Muscle layer of colon (tissue), 2 donors: ENCODE measurements around the gene TMEM255A.

Experiments used
- H3K27ac ChIP-seq: one replicate; pipeline ENCODE4 v1.7.0; 2013; ENCODE audit warnings: low read depth, mild to moderate bottlenecking, low read length, moderate library complexity
- H3K27me3 ChIP-seq, 2 donors: one replicate each; pipeline ENCODE4 v1.7.0; 2013; ENCODE audit warnings: low read length in 2 of 2, mild to moderate bottlenecking in 2 of 2; ENCODE audit not compliant: insufficient read depth in 2 of 2, control insufficient read depth in 1 of 2
- H3K36me3 ChIP-seq: one replicate; pipeline ENCODE4 v1.7.0; 2013; ENCODE audit warnings: mild to moderate bottlenecking, low read length; ENCODE audit not compliant: insufficient read depth
- H3K4me1 ChIP-seq: one replicate; pipeline ENCODE4 v1.7.0; 2013; ENCODE audit warnings: mild to moderate bottlenecking, low read length; ENCODE audit not compliant: insufficient read depth
- H3K4me3 ChIP-seq, 2 donors: one replicate each; pipeline ENCODE4 v1.7.0; 2013; ENCODE audit warnings: low read length in 2 of 2, low read depth in 1 of 2, mild to moderate bottlenecking in 1 of 2, moderate library complexity in 1 of 2
- H3K9ac ChIP-seq: one replicate; pipeline ENCODE4 v1.7.0; 2013; ENCODE audit warnings: low read length
- H3K9me3 ChIP-seq: one replicate; pipeline ENCODE4 v1.7.0; 2013; ENCODE audit warnings: mild to moderate bottlenecking, low read length
- donor health status: abdominal sarcoma.
- donor health status: Adenocarcinoma of cecum.

TMEM255A gene

GRCh38 chrX:120331116-120331515 lies 19.9 kb upstream of the TMEM255A start:
- H3K27me3 ChIP-seq: peaks cover 0 to 5% of the 10 kb centered on the region in 2 donors
- H3K27ac ChIP-seq: no peak overlapping the region
- H3K9me3 ChIP-seq: no peaks in the 10 kb centered on the region
- no peaks in the 10 kb centered on the region for H3K36me3 ChIP-seq
- no peaks in the 10 kb centered on the region for H3K4me1 ChIP-seq
- no peak overlapping the region for H3K4me3 ChIP-seq
- no peak overlapping the region for H3K9ac ChIP-seq

- Histone ChIP-seq H3K4me3 (no peak overlapping the region), H3K27me3 (no peaks in the 10 kb centered on the region), H3K4me1 (no peaks in the 10 kb centered on the region), H3K9ac (no peak overlapping the region), H3K9me3 (no peaks in the 10 kb centered on the region), H3K27ac (no peak overlapping the region), H3K36me3 (no peaks in the 10 kb centered on the region)
These were observed 10.4 kb upstream of the TMEM255A start for GRCh38 chrX:120321520-120322281.

- H3K9ac ChIP-seq: no peak overlapping the region
- no peaks in the 10 kb centered on the region for H3K4me1 ChIP-seq
- H3K9me3 ChIP-seq: no peaks in the 10 kb centered on the region
- H3K36me3 ChIP-seq: no peaks in the 10 kb centered on the region
- no peak overlapping the region for H3K27ac ChIP-seq
- H3K4me3 ChIP-seq: no peak overlapping the region
- H3K27me3 ChIP-seq: peaks cover 5% of the 10 kb centered on the region in 2 donors
These were observed 7.2 kb upstream of the TMEM255A start for GRCh38 chrX:120318411-120318810.

GRCh38 chrX:120316587-120317283 lies 5.5 kb upstream of the TMEM255A start:
- peaks cover 5 to 8% of the 10 kb centered on the region in 2 donors for H3K27me3 ChIP-seq
- no peaks in the 10 kb centered on the region for H3K36me3 ChIP-seq
- H3K9me3 ChIP-seq: no peaks in the 10 kb centered on the region
- H3K4me1 ChIP-seq: no peaks in the 10 kb centered on the region
- no peak overlapping the region for H3K27ac ChIP-seq
- no peak overlapping the region for H3K4me3 ChIP-seq
- H3K9ac ChIP-seq: no peak overlapping the region

GRCh38 chrX:120315776-120316175 lies 4.5 kb upstream of the TMEM255A start:
- H3K27me3 ChIP-seq: peaks cover 5 to 17% of the 10 kb centered on the region in 2 donors
- no peaks in the 10 kb centered on the region for H3K4me1 ChIP-seq
- H3K9me3 ChIP-seq: no peaks in the 10 kb centered on the region
- no peak overlapping the region for H3K4me3 ChIP-seq
- H3K36me3 ChIP-seq: no peaks in the 10 kb centered on the region
- H3K27ac ChIP-seq: no peak overlapping the region
- H3K9ac ChIP-seq: no peak overlapping the region

GRCh38 chrX:120311727-120312063 lies 434 bp upstream of the TMEM255A start:
- Histone ChIP-seq H3K27ac (no peak overlapping the region), H3K27me3 (peaks cover 20 to 42% of the 10 kb centered on the region in 2 donors)

GRCh38 chrX:120309873-120310705 lies 1.2 kb downstream of the TMEM255A start:
- Histone ChIP-seq H3K4me3 (peak overlapping the region; percentile 41 to 54), H3K9ac (no peak overlapping the region), H3K36me3 (no peaks in the 10 kb centered on the region), H3K27me3 (peaks cover 24 to 47% of the 10 kb centered on the region in 2 donors), H3K27ac (no peak overlapping the region), H3K4me1 (no peaks in the 10 kb centered on the region), H3K9me3 (no peaks in the 10 kb centered on the region)

More at GRCh38 chrX:120311727-120312063, 434 bp upstream of the TMEM255A start:
- peak overlapping the region in 1 of 2 donors; percentile 33 for H3K4me3 ChIP-seq
- H3K9me3 ChIP-seq: no peaks in the 10 kb centered on the region
- no peak overlapping the region for H3K9ac ChIP-seq
- H3K4me1 ChIP-seq: no peaks in the 10 kb centered on the region
- no peaks in the 10 kb centered on the region for H3K36me3 ChIP-seq

- no peak overlapping the region for H3K9ac ChIP-seq
- peak overlapping the region; percentile 41 to 54 for H3K4me3 ChIP-seq
- H3K27ac ChIP-seq: no peak overlapping the region
- H3K9me3 ChIP-seq: no peaks in the 10 kb centered on the region
- no peaks in the 10 kb centered on the region for H3K4me1 ChIP-seq
- no peaks in the 10 kb centered on the region for H3K36me3 ChIP-seq
- peaks cover 24 to 47% of the 10 kb centered on the region in 2 donors for H3K27me3 ChIP-seq
These were observed 2.0 kb downstream of the TMEM255A start for GRCh38 chrX:120308959-120309872.

- no peak overlapping the region for H3K4me3 ChIP-seq
These were observed 2.7 kb downstream of the TMEM255A start for GRCh38 chrX:120308558-120308957.

GRCh38 chrX:120306630-120307029 lies 4.6 kb downstream of the TMEM255A start:
- H3K27ac ChIP-seq: no peak overlapping the region
- H3K36me3 ChIP-seq: no peaks in the 10 kb centered on the region
- H3K9ac ChIP-seq: no peak overlapping the region
- no peaks in the 10 kb centered on the region for H3K4me1 ChIP-seq
- peaks cover 24 to 43% of the 10 kb centered on the region in 2 donors for H3K27me3 ChIP-seq
- H3K4me3 ChIP-seq: no peak overlapping the region
- H3K9me3 ChIP-seq: no peaks in the 10 kb centered on the region

More at GRCh38 chrX:120308558-120308957, 2.7 kb downstream of the TMEM255A start:
- Histone ChIP-seq H3K36me3 (no peaks in the 10 kb centered on the region), H3K9ac (no peak overlapping the region), H3K4me1 (no peaks in the 10 kb centered on the region), H3K27ac (no peak overlapping the region), H3K27me3 (peaks cover 24 to 47% of the 10 kb centered on the region in 2 donors), H3K9me3 (no peaks in the 10 kb centered on the region)
